ENCODE results near the gene BEST2. TPM values are rescaled to one million over a fixed set of nuclear protein-coding genes. Genes with fewer than 3 reads are reported as not detected.
A peak's percentile ranks its signal among the peaks of the same experiment; 100 is the strongest.

BEST2 gene
- total RNA-seq, 1 donor from 2014 or later: 1.2 TPM

DNA sequence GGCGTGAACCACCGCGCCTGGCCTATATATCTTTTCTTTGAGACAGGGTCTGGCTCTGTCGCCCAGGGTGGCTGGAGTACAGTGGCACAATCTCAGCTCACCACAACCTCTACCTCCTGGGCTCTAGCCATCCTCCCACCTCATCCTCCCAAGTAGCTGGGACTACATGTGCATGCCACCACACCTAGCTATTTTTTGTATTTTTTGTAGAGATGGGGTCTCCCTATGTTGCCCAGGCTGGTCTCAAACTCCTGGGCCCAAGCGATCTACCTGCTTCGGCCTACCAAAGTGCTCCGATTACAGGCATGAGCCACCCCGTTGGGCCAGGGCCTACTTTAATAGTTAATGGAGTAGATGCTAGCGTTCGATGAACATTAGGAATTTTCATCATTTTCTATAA, 31.3 kb upstream of the BEST2 start:
- Histone ChIP-seq H3K4me3 (peak overlapping the region; percentile 78 to 84), H3K27me3 (no peaks in the 10 kb centered on the region), H3K9me3 (no peaks in the 10 kb centered on the region), H3K36me3 (peaks cover 0 to 28% of the 10 kb centered on the region in 2 donors), H3K27ac (peak overlapping the region; percentile 95), H3K4me1 (peaks cover 49% of the 10 kb centered on the region)
- intact Hi-C loops (cut with DNase I): no loop called here
- no peak for DNase-seq (ENCODE audit: extremely low spot score in 2 of 2)
- TF ChIP-seq, protein P1, sequence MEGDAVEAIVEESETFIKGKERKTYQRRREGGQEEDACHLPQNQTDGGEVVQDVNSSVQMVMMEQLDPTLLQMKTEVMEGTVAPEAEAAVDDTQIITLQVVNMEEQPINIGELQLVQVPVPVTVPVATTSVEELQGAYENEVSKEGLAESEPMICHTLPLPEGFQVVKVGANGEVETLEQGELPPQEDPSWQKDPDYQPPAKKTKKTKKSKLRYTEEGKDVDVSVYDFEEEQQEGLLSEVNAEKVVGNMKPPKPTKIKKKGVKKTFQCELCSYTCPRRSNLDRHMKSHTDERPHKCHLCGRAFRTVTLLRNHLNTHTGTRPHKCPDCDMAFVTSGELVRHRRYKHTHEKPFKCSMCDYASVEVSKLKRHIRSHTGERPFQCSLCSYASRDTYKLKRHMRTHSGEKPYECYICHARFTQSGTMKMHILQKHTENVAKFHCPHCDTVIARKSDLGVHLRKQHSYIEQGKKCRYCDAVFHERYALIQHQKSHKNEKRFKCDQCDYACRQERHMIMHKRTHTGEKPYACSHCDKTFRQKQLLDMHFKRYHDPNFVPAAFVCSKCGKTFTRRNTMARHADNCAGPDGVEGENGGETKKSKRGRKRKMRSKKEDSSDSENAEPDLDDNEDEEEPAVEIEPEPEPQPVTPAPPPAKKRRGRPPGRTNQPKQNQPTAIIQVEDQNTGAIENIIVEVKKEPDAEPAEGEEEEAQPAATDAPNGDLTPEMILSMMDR (IDR thresholded peaks at IDR 0.05): no peak
- TF ChIP-seq POLR2AphosphoS5 (IDR thresholded peaks at IDR 0.05; ENCODE audit: insufficient read depth in 1 of 2, low read depth in 1 of 2) (no peak), POLR2A (IDR thresholded peaks at IDR 0.05) (no peak)

DNA sequence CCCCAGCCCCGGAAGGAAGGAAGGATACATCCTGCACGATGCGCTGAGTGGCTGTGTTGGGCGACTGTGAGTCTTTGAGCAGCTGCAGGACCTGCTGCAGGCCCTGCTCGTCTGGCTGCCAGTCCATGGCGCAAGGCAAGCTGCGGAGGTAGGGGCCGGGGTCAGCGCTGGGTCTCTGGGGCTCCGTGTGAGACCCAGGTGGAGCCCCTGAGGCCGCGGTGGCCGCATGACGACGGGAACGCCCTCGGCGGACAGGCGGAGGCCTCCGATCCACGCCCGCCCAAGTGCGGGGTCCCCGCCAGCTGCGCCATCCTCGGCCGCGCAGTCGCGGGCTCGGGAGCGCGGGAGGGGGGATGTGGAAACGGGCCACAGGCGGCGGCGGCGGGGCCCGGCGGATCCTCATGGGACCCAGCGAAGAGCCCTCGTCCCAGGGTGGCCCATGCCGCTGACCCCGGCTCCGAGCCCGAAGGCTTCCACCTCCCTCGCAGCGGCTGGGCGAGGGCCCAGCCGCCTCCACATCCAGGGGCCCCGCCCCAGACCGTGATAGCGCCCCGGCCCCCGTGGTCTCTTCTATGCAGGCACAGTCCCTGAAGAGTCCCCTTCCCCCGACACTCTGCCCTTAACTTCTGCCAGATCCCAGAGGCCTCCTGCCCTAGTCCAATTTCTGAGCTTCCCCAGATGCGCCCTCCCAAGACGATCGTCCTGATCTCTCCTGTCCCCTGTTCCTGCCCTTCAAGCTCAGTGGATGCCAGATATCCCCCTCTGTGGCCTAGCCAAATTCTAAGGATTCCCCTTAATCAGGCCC, 30.5 kb upstream of the BEST2 start:
- Histone ChIP-seq H3K4me3 (peak overlapping the region; percentile 78 to 84), H3K9me3 (no peaks in the 10 kb centered on the region), H3K36me3 (peaks cover 0 to 22% of the 10 kb centered on the region in 2 donors), H3K27ac (peak overlapping the region; percentile 95), H3K27me3 (no peaks in the 10 kb centered on the region), H3K4me1 (peaks cover 49% of the 10 kb centered on the region)
- no peak for DNase-seq (ENCODE audit: extremely low spot score in 2 of 2)
- intact Hi-C loops (cut with DNase I): no loop called here
- TF ChIP-seq POLR2AphosphoS5 (IDR thresholded peaks at IDR 0.05; ENCODE audit: insufficient read depth in 1 of 2, low read depth in 1 of 2): no peak
- TF ChIP-seq, protein P1 (IDR thresholded peaks at IDR 0.05): no peak
- TF ChIP-seq POLR2A (IDR thresholded peaks at IDR 0.05): no peak

DNA sequence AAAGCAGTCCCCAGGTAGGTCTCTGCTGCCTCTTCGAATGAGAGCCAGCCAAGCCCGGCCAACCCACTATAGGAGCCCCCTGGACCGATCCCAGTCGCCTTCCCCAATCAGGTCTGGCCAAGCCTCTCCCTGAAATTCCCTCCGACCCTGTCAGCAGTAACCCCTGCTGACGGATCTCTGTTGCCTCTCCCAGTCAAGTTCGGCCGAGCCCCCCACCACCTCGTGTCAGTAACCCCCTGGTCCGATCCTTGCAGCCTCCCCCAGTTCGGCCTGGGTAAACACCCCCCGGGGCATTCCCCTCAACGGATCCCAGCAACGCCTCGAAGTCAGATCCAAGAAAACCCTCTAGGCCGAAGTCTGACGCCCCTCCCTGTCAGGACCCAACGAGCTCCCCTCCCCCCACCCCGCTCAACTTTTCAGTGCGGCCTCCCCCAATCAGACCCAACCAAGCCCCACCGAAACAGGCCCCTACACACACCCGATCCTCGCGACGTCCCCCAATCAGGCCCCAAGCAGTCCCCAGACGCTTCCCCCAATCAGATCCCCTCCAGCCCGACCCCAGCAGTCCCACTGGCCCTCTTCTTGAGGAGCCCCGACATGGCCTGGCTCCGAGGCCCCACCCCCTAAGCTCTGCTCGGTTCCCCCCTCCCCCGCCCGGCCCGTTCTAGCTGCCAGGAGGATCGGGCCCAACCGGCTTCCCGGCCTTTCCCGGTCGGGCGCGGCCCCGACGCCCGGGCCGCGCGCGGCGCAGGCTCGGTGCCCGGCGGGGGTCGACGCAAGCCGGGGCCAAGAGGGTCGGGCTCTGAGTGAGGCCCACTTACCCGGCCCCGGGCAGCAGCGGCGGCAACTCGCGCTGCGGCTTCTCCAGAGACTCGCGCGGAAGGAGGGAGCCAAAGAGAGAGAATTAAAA, 29.7 kb upstream of the BEST2 start:
- Histone ChIP-seq H3K27ac (peak overlapping the region; percentile 95), H3K9me3 (no peaks in the 10 kb centered on the region), H3K36me3 (peaks cover 0 to 17% of the 10 kb centered on the region in 2 donors), H3K4me3 (peak overlapping the region; percentile 78 to 84), H3K4me1 (peaks cover 49% of the 10 kb centered on the region), H3K27me3 (no peaks in the 10 kb centered on the region)
- intact Hi-C loops (cut with DNase I): no loop called here
- DNase-seq (ENCODE audit: extremely low spot score in 2 of 2): no peak
- TF ChIP-seq POLR2A (IDR thresholded peaks at IDR 0.05) (no peak), POLR2AphosphoS5 (IDR thresholded peaks at IDR 0.05; ENCODE audit: insufficient read depth in 1 of 2, low read depth in 1 of 2) (peak in 1 of 2 donors; percentile 10)

DNA sequence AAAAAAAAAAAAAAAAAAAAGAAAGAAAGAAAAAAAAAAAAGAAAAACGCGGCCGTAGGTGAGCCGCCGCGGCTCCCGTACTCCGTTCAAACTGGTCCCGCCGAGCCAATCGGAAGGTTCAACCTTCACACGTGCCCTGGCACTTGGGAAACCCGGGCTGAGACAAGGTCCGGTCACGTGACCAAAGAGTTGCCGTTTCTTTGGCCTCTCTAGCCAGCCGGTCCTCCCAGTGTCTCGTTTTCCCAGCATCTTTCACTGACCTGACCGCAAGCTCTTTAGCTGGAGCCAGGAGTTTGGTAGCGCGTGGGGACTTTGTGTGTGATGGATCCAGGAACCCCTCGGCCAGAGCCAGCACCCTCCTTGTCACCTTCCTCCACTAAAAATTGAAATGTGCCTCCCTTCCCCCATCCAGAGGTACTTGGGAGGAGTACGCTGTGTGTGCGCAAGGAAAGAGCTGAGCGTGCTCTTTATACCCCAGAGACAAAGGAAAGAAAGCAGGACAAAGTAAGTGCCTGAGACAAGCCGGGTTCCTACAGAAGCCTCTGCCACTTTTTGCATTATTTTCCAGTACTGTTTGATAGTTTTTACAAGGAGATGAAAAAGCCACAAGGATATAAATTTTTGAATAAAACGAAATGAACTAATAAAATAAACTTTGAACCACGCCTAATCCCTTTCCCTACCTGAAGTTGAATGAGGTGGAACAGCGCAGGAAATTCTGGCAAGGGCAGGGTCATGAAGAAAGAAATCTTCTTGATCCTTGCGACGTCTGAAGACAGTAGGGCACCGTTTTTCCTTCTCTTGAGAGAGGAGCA, 28.8 kb upstream of the BEST2 start:
- intact Hi-C loops (cut with DNase I): no loop called here
- Histone ChIP-seq H3K9me3 (no peaks in the 10 kb centered on the region), H3K4me3 (peak overlapping the region; percentile 78 to 84), H3K4me1 (peaks cover 49% of the 10 kb centered on the region), H3K36me3 (peaks cover 0 to 10% of the 10 kb centered on the region in 2 donors), H3K27ac (peak overlapping the region; percentile 95), H3K27me3 (no peaks in the 10 kb centered on the region)
- DNase-seq (ENCODE audit: extremely low spot score in 2 of 2): peak in 1 of 2 donors; percentile 98
- TF ChIP-seq POLR2AphosphoS5 (IDR thresholded peaks at IDR 0.05; ENCODE audit: insufficient read depth in 1 of 2, low read depth in 1 of 2): peak; percentile 85 to 96
- TF ChIP-seq POLR2A (IDR thresholded peaks at IDR 0.05): no peak
- TF ChIP-seq, protein P1 (IDR thresholded peaks at IDR 0.05): no peak

DNA sequence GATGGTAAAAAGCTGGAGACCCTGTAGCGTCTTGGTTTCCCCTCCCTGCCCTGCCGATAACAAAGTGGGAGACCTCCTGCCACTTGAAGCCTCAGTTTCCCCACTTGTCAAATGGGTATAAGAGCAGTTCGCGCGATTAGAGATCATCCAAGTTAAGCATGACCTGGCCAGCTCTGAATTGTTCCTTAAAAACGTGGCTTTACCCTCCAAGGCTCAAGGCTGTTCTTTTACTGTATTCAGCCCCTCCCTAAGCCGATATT, 28.3 kb upstream of the BEST2 start:
- H3K9me3 ChIP-seq: no peaks in the 10 kb centered on the region
- no peak for DNase-seq (ENCODE audit: extremely low spot score in 2 of 2)
- no peak for TF ChIP-seq POLR2A (IDR thresholded peaks at IDR 0.05)
- H3K4me3 ChIP-seq: peak overlapping the region; percentile 51 to 78
- H3K4me1 ChIP-seq: peaks cover 49% of the 10 kb centered on the region
- no peaks in the 10 kb centered on the region for H3K27me3 ChIP-seq
- H3K36me3 ChIP-seq: peaks cover 0 to 8% of the 10 kb centered on the region in 2 donors
- H3K27ac ChIP-seq: peak overlapping the region; percentile 95
- intact Hi-C loops (cut with DNase I): no loop called here
